ENCODE data around the gene TAS2R4.

DNA sequence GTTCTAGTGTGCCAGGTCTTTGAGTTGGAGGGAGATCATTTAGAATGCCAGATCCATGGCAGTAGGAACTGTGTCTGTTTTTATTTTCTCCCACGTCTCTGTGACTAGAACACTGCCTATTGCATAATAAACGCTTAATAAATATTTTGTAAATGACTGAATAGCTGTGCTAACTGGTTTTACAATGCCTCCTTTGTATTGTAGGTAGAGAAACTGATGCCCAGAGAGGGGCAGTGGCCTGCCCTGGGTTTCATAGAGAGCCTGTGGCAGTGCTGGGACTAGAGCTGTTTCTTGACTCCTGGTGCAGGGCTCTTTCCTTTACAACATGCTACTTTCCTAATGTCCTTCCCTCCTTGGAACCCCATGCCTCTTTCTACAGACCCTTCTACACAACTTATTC, 16.1 kb downstream of the TAS2R4 start:
- TF ChIP-seq, protein P1, sequence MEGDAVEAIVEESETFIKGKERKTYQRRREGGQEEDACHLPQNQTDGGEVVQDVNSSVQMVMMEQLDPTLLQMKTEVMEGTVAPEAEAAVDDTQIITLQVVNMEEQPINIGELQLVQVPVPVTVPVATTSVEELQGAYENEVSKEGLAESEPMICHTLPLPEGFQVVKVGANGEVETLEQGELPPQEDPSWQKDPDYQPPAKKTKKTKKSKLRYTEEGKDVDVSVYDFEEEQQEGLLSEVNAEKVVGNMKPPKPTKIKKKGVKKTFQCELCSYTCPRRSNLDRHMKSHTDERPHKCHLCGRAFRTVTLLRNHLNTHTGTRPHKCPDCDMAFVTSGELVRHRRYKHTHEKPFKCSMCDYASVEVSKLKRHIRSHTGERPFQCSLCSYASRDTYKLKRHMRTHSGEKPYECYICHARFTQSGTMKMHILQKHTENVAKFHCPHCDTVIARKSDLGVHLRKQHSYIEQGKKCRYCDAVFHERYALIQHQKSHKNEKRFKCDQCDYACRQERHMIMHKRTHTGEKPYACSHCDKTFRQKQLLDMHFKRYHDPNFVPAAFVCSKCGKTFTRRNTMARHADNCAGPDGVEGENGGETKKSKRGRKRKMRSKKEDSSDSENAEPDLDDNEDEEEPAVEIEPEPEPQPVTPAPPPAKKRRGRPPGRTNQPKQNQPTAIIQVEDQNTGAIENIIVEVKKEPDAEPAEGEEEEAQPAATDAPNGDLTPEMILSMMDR (IDR thresholded peaks at IDR 0.05; ENCODE audit: insufficient read depth, low read length), result no peak
- no peak for TF ChIP-seq POLR2AphosphoS5 (IDR thresholded peaks at IDR 0.05; ENCODE audit: low read depth)
- TF ChIP-seq, protein P2, sequence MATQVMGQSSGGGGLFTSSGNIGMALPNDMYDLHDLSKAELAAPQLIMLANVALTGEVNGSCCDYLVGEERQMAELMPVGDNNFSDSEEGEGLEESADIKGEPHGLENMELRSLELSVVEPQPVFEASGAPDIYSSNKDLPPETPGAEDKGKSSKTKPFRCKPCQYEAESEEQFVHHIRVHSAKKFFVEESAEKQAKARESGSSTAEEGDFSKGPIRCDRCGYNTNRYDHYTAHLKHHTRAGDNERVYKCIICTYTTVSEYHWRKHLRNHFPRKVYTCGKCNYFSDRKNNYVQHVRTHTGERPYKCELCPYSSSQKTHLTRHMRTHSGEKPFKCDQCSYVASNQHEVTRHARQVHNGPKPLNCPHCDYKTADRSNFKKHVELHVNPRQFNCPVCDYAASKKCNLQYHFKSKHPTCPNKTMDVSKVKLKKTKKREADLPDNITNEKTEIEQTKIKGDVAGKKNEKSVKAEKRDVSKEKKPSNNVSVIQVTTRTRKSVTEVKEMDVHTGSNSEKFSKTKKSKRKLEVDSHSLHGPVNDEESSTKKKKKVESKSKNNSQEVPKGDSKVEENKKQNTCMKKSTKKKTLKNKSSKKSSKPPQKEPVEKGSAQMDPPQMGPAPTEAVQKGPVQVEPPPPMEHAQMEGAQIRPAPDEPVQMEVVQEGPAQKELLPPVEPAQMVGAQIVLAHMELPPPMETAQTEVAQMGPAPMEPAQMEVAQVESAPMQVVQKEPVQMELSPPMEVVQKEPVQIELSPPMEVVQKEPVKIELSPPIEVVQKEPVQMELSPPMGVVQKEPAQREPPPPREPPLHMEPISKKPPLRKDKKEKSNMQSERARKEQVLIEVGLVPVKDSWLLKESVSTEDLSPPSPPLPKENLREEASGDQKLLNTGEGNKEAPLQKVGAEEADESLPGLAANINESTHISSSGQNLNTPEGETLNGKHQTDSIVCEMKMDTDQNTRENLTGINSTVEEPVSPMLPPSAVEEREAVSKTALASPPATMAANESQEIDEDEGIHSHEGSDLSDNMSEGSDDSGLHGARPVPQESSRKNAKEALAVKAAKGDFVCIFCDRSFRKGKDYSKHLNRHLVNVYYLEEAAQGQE (IDR thresholded peaks at IDR 0.05; ENCODE audit: insufficient replicate concordance, low read depth), result no peak
- TF ChIP-seq SPI1 (IDR thresholded peaks at IDR 0.05; ENCODE audit: borderline replicate concordance, low read depth), result no peak
- TF ChIP-seq GABPA (IDR thresholded peaks at IDR 0.05; ENCODE audit: low read depth), result no peak
